ENCODE results near the gene LPP.

DNA sequence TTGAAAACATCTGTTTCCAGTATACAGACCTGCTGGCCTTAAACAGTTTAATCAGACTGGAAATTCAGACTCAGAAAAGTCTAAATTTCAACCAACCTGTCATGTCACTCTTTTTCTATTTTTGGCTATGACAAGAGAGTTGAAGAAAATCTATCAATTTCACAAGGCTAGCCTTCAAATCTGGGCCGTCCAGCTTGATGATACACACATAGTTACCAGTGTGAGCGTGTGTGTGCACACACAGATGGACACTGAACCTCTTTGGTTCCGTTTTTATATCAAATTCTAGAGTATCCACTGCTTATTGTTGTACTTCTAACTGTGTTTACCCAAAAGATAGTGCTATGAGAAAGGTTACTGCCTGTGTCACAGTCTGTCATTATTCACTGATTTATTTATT, 368.2 kb downstream of the LPP start:
- TF ChIP-seq NFYB (CRISPR knock-in tag; IDR thresholded peaks at IDR 0.05) = no peak
- TF ChIP-seq MED1 (CRISPR knock-in tag; IDR thresholded peaks at IDR 0.05) = no peak
- TF ChIP-seq CEBPB (IDR thresholded peaks at IDR 0.05; ENCODE audit: borderline replicate concordance, low read depth, low read length) = no peak
- TF ChIP-seq CTCF (CRISPR knock-in tag; IDR thresholded peaks at IDR 0.05) = no peak
- no peak for TF ChIP-seq PBX2 (CRISPR knock-in tag; IDR thresholded peaks at IDR 0.05)
- TF ChIP-seq CBFB (CRISPR knock-in tag; IDR thresholded peaks at IDR 0.05) = no peak
- TF ChIP-seq ZNF234 (CRISPR knock-in tag; conservative IDR thresholded peaks at IDR 0.05) = no peak
- no peak for TF ChIP-seq RAD21 (CRISPR knock-in tag; IDR thresholded peaks at IDR 0.05)
- TF ChIP-seq ZXDC (CRISPR knock-in tag; IDR thresholded peaks at IDR 0.05) = no peak
